IPS-20b (cell line): ENCODE results near the gene RAB11FIP4.

Experiments
- H3K27ac ChIP-seq: one replicate; pipeline ENCODE4 v1.5.1; 2013; ENCODE audit warnings: low read length
- H3K27me3 ChIP-seq: 2 replicates; pipeline ENCODE4 v1.6.1; 2013; ENCODE audit warnings: mild to moderate bottlenecking, low read length, inconsistent platforms; ENCODE audit not compliant: insufficient read depth
- H3K36me3 ChIP-seq: 2 replicates; pipeline ENCODE4 v1.6.1; 2013; ENCODE audit warnings: low read depth, mild to moderate bottlenecking, inconsistent platforms, low read length, moderate library complexity; ENCODE audit not compliant: insufficient read depth
- H3K4me1 ChIP-seq: 2 replicates; pipeline ENCODE4 v1.6.1; 2013; ENCODE audit warnings: mild to moderate bottlenecking, control low read depth, inconsistent platforms, low read length, moderate library complexity; ENCODE audit not compliant: insufficient read depth
- H3K4me3 ChIP-seq: 2 replicates; pipeline ENCODE4 v1.5.1; 2013; ENCODE audit warnings: mild to moderate bottlenecking, low read length, inconsistent platforms
- H3K9ac ChIP-seq: 2 replicates; pipeline ENCODE4 v1.6.1; 2013; ENCODE audit warnings: low read depth, mild to moderate bottlenecking, inconsistent platforms, low read length, moderate library complexity
- H3K9me3 ChIP-seq: 2 replicates; pipeline ENCODE4 v1.6.1; 2013; ENCODE audit warnings: mild to moderate bottlenecking, low read depth, low read length, inconsistent platforms; ENCODE audit not compliant: insufficient read depth

RAB11FIP4 gene

GRCh38 chr17:31398381-31399311 is 7.2 kb downstream of the RAB11FIP4 start:
- Histone ChIP-seq H3K4me1 (no peaks in the 10 kb centered on the region), H3K36me3 (no peaks in the 10 kb centered on the region), H3K9me3 (no peaks in the 10 kb centered on the region), H3K27ac (no peak overlapping the region), H3K9ac (no peak overlapping the region), H3K27me3 (peaks cover 9% of the 10 kb centered on the region), H3K4me3 (no peak overlapping the region)

- Histone ChIP-seq H3K27me3 (no peaks in the 10 kb centered on the region; the same call in 1 of the 2 replicates), H3K27ac (no peak overlapping the region), H3K9ac (no peak overlapping the region), H3K4me3 (no peak overlapping the region), H3K9me3 (no peaks in the 10 kb centered on the region), H3K36me3 (no peaks in the 10 kb centered on the region), H3K4me1 (no peaks in the 10 kb centered on the region)
Observed at GRCh38 chr17:31400481-31400950, 9.0 kb downstream of the RAB11FIP4 start.

- no peaks in the 10 kb centered on the region for H3K36me3 ChIP-seq
- no peak overlapping the region for H3K9ac ChIP-seq
- H3K4me3 ChIP-seq, result no peak overlapping the region
- H3K9me3 ChIP-seq, result no peaks in the 10 kb centered on the region
- H3K4me1 ChIP-seq, result no peaks in the 10 kb centered on the region
- no peaks in the 10 kb centered on the region; the same call in 1 of the 2 replicates for H3K27me3 ChIP-seq
- no peak overlapping the region for H3K27ac ChIP-seq
Observed at GRCh38 chr17:31401456-31402254, 10.2 kb downstream of the RAB11FIP4 start.

- no peaks in the 10 kb centered on the region for H3K9me3 ChIP-seq
- H3K9ac ChIP-seq, result no peak overlapping the region
- no peaks in the 10 kb centered on the region for H3K4me1 ChIP-seq
- H3K27me3 ChIP-seq, result no peaks in the 10 kb centered on the region
- H3K4me3 ChIP-seq, result no peak overlapping the region
- no peak overlapping the region for H3K27ac ChIP-seq
- no peaks in the 10 kb centered on the region for H3K36me3 ChIP-seq
Observed at GRCh38 chr17:31404028-31404949, 12.8 kb downstream of the RAB11FIP4 start.

GRCh38 chr17:31405890-31406371 is 14.5 kb downstream of the RAB11FIP4 start:
- Histone ChIP-seq H3K27me3 (no peaks in the 10 kb centered on the region), H3K9ac (no peak overlapping the region), H3K4me3 (no peak overlapping the region), H3K9me3 (no peaks in the 10 kb centered on the region), H3K27ac (no peak overlapping the region), H3K4me1 (no peaks in the 10 kb centered on the region), H3K36me3 (no peaks in the 10 kb centered on the region)

GRCh38 chr17:31408586-31408985 is 17.1 kb downstream of the RAB11FIP4 start:
- Histone ChIP-seq H3K27ac (no peak overlapping the region), H3K36me3 (no peaks in the 10 kb centered on the region)

GRCh38 chr17:31411707-31412285 is 20.3 kb downstream of the RAB11FIP4 start:
- Histone ChIP-seq H3K4me3 (no peak overlapping the region), H3K27me3 (no peaks in the 10 kb centered on the region; the same call in 1 of the 2 replicates), H3K9me3 (no peaks in the 10 kb centered on the region), H3K27ac (no peak overlapping the region), H3K4me1 (peaks cover 14% of the 10 kb centered on the region; the same call in 1 of the 2 replicates), H3K36me3 (no peaks in the 10 kb centered on the region), H3K9ac (no peak overlapping the region)

More at GRCh38 chr17:31408586-31408985, 17.1 kb downstream of the RAB11FIP4 start:
- Histone ChIP-seq H3K4me3 (no peak overlapping the region), H3K27me3 (no peaks in the 10 kb centered on the region; the same call in 1 of the 2 replicates), H3K4me1 (peaks cover 5% of the 10 kb centered on the region; the same call in 1 of the 2 replicates), H3K9ac (no peak overlapping the region), H3K9me3 (no peaks in the 10 kb centered on the region)

- no peak overlapping the region for H3K27ac ChIP-seq
- no peaks in the 10 kb centered on the region for H3K9me3 ChIP-seq
- no peaks in the 10 kb centered on the region for H3K36me3 ChIP-seq
- H3K9ac ChIP-seq, result no peak overlapping the region
- H3K4me3 ChIP-seq, result no peak overlapping the region
- peaks cover 14% of the 10 kb centered on the region; the same call in 1 of the 2 replicates for H3K4me1 ChIP-seq
- no peaks in the 10 kb centered on the region; the same call in 1 of the 2 replicates for H3K27me3 ChIP-seq
Observed at GRCh38 chr17:31412511-31412910, 21.0 kb downstream of the RAB11FIP4 start.

GRCh38 chr17:31413081-31413799 is 21.8 kb downstream of the RAB11FIP4 start:
- no peaks in the 10 kb centered on the region; the same call in 1 of the 2 replicates for H3K27me3 ChIP-seq
- no peak overlapping the region for H3K9ac ChIP-seq
- H3K9me3 ChIP-seq, result no peaks in the 10 kb centered on the region
- no peaks in the 10 kb centered on the region for H3K36me3 ChIP-seq
- H3K4me3 ChIP-seq, result no peak overlapping the region; the same call in 1 of the 2 replicates
- peaks cover 14% of the 10 kb centered on the region; the same call in 1 of the 2 replicates for H3K4me1 ChIP-seq
- no peak overlapping the region for H3K27ac ChIP-seq
